NCI-H2029 (cell line): ENCODE measurements around the gene PDCD11.
"Not testable (repeated sequence)": the region's sequence is repeated elsewhere in the genome, so short reads cannot be mapped to it uniquely, and the experiment has no call there.

Experiments used
- DNase-seq: peaks from one replicate; lab custom pipeline; 2025; lab: John Stamatoyannopoulos, UW

Gene PDCD11, protein sequence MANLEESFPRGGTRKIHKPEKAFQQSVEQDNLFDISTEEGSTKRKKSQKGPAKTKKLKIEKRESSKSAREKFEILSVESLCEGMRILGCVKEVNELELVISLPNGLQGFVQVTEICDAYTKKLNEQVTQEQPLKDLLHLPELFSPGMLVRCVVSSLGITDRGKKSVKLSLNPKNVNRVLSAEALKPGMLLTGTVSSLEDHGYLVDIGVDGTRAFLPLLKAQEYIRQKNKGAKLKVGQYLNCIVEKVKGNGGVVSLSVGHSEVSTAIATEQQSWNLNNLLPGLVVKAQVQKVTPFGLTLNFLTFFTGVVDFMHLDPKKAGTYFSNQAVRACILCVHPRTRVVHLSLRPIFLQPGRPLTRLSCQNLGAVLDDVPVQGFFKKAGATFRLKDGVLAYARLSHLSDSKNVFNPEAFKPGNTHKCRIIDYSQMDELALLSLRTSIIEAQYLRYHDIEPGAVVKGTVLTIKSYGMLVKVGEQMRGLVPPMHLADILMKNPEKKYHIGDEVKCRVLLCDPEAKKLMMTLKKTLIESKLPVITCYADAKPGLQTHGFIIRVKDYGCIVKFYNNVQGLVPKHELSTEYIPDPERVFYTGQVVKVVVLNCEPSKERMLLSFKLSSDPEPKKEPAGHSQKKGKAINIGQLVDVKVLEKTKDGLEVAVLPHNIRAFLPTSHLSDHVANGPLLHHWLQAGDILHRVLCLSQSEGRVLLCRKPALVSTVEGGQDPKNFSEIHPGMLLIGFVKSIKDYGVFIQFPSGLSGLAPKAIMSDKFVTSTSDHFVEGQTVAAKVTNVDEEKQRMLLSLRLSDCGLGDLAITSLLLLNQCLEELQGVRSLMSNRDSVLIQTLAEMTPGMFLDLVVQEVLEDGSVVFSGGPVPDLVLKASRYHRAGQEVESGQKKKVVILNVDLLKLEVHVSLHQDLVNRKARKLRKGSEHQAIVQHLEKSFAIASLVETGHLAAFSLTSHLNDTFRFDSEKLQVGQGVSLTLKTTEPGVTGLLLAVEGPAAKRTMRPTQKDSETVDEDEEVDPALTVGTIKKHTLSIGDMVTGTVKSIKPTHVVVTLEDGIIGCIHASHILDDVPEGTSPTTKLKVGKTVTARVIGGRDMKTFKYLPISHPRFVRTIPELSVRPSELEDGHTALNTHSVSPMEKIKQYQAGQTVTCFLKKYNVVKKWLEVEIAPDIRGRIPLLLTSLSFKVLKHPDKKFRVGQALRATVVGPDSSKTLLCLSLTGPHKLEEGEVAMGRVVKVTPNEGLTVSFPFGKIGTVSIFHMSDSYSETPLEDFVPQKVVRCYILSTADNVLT (N-terminal part only)

DNA sequence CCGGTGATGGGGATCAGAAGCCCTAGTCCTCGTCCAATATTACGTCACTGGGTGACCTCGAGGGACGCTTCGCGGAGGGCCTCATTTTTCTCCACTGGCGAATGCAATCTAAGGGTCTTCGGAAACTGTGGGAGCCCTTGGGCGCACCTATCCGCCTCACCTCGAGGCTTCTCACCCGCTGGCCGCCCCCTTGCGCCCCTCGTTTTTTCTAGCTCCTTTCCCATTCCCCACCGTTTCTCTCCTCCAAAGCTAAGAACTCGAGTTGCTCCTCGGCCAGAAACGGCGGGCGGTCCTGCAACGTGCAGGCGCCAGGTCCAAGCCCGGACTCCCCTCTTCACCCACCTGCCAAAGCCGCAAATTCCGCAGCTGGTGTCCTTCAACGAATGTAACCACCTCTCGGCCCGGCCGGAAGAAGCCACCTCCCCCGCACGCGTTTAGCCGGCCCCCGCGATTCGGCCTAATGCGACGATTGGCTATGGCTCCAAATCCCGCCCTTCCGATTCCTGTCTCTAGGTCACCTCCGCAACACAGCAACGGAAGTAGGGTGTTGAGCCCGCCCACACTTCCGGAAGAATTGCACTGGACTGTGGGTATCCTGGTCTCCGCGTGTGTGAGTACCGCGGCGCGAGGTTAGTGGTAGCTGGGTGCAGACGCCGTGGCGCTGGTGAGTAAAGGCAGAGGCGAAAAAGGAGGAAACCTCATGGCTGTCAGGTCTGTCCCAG, at the start of gene PDCD11, which contains the start of gene ATP5MK:
TSS of gene PDCD11 (plus strand) at position 560 of the 722 bp plus-strand sequence. CDS start 1,801 bp downstream, outside the sequence.
TSS of gene ATP5MK (minus strand) at position 409 of the 722 bp plus-strand sequence. CDS start 4,018 bp downstream, outside the sequence.
- DNase-seq, result peak; percentile 92

DNA sequence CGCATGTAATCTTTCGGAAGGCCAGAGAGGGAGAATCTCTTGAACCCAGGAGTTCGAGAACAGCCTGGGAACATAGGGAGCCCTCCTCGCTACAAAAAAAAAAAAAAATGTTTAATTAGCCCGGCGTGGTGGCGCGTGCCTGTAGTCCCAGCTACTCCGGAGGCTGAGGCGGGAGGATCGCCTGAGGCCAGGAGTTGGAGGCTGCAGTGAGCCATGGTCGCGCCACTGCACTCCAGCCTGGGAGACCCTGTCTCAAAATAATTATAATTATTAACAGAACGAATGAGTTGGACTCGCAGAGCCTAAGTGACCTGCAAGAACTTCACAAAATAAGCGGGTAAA, 46.3 kb upstream of the PDCD11 start:
- no peak for DNase-seq

DNA sequence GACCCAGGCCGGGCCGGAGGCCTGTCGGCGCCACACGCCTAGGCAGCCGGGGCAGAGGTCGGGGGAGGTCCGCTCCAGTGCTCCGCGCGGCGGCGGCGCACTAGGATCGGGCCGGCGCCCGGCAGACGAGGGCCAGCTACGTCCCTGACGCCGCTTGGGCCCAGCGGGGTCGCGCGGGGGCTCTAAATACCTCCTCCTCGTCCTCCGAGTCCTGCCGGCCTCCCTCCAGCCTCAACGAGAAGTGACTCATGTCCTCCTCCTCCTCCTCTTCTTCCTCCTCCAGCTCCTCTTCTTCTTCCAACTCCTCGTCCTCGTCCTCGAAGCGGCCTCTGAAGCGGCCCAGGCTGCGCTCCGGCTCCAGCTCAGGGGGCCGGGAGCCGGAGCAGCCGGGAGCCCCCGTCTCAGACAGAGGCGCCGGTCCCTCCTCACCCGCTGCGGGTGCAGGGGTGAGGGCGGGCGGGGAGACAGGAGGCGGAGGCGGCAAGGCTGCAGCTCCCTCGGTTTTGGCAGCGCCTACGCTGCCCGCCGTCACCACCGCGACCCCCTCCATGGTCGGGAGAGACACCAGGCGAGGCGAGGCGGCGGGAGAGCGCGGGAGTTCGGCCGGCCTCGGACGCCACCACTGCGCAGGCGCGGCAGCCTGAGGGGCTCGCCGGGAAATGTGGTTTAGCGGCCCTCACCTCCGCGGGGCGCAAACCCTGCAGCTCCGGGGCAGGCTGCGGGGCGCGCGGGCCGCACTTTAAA, 45.7 kb upstream of the PDCD11 start, which contains the start of gene PCGF6:
TSS of gene PCGF6 (minus strand) at position 624 of the 744 bp plus-strand sequence. CDS start at position 550, 74 bp downstream.
- peak; percentile 17 for DNase-seq

DNA sequence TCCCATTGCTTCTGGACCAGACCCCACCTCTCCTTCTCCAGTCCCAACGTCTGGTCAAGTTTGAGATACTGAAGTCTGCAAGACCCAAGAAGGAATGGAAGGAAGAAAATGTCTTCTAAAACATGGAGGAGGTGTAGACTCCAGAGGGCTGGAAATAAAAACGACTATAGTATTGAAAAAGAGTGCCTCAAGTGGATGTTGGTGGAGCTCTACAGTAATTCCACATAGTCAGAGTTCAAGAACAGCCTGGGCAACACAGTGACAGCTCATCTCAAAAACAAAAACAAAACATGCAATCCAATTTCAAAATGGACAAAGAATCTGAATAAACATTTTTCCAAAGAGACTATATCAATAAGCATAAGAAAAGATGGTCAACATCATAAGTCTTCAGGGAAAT, 43.1 kb upstream of the PDCD11 start:
- DNase-seq, result no peak

DNA sequence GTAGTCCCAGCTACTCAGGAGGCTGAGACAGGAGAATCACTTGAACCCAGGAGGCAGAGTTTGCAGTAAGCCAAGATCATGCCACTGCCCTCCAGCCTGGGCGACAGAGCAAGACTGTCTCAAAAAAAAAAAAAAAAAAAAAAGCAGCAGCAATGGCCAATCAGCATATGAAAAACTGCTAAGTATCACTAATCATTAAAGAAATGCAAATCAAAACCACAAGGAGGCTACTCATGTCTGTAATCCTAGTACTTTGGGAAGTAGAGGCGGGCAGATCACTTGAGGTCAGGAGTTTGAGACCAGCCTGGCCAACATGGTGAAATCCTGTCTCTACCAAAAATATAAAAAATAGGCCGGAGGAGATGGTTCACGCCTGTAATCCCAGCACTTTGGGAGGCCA, 41.9 kb upstream of the PDCD11 start:
- DNase-seq, result not testable (repeated sequence)

DNA sequence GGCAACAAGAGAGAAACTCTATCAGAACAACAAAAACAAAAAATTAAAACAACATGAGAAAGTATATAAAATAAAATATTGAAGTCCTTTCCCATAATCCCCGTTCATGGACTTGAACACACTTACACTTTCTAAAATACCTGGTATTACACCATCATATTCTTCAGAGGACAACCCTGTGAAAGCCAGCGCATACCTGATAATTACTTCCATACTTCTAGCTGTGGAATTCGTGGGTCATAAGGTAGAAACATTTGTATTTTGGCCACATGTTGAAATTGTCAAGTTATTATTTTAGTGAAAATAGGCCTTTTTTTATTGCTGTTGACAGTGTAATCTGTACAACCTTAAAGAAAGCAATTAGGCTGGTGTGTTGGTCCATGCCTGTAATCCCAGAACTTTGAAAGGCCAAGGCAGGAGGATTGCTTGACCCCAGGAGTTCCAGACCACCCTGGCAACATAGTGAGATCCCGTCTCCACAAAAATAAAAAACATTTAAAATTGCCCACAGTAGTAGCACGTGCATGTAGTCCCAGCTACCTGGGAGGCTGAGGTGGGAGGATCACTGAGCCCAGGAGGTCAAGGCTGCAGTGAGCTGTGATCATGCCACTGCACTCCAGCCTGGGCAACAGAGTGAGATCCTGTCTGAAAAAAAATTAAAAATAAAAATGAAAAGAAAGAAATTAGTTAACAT, 40.4 kb upstream of the PDCD11 start:
- DNase-seq, result no peak

DNA sequence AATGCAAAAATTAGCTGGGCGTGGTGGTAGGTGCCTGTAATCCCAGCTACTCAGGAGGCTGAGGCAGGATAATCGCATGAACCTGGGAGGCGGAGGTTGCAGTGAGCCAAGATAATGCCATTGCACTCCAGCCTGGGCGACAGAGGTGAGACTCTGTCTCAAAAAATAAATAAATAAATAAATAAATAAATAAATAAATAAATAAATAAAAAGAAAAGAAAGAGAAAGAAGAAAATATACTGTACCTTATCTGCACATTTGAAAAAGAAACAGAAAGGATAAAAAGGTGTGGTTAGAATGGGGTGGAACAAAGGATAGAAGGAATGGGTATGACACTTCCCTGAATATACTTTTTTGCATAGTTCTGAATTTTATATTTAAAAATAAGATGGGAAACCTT, 36.9 kb upstream of the PDCD11 start:
- DNase-seq, result not testable (repeated sequence)

DNA sequence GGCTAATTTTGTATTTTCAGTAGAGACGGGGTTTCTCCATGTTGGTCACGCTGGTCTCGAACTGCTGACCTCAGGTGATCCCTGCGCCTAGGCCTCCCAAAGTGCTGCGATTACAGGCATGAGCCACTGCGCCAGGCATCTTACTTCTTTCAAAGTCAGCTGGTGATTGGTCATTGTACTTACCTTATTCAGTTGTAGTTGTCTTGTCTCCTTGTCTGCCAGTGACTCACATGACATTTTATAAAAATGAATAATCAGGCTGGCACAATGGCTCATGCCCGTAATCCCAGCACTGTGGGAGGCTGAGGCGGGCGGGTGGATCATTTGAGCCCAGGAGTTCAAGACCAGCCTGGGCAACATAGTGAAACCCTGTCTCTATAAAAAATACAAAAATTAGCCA, 35.6 kb upstream of the PDCD11 start:
- not testable (repeated sequence) for DNase-seq

DNA sequence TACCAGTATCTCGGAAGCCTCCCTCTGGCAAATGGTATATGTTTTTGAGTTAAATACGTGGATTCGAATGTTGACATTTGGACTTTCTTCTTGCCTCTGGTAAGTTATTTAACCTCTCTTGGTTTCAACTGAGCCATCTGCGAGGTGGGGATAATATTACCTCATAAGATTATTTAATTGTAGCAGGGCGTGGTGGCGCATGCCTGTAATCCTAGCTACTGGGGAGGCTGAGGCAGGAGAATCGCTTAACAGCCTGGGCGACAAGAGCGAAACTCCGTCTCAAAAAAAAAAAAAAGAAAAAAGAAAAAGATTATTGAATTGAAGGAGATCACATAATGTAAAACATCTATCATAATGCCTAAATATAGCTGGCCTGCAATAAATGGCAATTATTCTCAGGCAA, 29.0 kb upstream of the PDCD11 start:
- DNase-seq, result no peak

DNA sequence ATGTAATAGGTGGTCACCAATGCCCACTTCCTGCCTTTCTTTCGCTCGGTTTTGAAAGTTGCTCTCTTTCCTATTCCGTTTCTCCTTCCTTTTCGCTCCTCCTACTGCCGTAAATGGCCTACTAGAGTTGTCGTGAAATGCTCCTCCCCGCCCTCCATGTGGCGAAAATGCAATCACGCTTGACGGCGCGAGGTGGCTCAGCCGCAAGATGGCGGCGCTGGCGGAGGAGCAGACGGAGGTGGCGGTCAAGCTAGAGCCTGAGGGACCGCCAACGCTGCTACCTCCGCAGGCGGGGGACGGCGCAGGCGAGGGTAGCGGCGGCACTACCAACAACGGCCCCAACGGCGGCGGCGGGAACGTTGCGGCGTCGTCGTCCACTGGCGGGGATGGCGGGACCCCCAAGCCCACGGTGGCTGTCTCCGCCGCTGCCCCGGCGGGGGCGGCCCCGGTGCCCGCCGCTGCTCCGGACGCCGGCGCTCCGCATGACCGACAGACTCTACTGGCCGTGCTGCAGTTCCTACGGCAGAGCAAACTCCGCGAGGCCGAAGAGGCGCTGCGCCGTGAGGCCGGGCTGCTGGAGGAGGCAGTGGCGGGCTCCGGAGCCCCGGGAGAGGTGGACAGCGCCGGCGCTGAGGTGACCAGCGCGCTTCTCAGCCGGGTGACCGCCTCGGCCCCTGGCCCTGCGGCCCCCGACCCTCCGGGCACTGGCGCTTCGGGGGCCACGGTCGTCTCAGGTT, 28.5 kb upstream of the PDCD11 start, which contains the start of gene TAF5:
TSS of gene TAF5 (plus strand) at position 195 of the 737 bp plus-strand sequence. CDS start at position 209, 14 bp downstream.
- peak; percentile 80 for DNase-seq

DNA sequence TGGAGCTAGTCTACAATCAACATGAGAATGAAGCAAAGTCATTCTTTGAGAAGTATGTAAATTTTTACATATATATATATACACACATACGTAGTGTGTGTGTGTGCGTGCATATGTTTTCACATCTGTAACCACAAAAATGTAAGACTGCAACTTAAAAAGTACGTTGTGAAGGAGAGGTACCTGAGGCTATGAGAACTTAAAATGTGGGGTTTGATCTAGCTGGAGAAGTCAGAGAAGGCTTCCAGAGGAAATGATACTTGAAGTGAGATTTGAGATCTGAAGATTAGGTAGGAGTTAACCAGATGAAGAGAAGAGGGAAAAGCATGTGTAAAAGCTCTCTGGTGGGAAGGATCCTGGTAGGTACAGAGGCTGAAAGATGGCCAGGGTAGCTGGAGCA, 22.9 kb upstream of the PDCD11 start:
- DNase-seq, result no peak

DNA sequence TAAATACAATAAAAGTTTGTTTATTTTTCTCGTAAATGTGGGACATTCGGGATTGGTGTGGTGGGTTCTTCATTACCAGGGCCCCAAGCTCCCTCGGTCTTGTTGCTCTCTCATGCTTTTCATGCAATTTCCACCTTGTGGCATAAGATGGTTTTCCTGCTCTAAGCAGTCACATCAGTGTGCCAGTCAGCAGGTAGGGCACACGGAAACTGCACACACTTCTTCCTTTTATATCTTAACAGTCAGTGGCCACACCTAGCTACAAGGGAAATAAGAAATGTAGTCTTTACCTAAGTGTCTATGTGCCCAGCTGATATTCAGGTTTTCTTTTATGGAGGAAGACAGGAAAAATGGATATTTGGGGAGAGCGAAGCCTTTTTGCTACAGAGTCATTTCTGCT, 22.2 kb upstream of the PDCD11 start:
- DNase-seq, result no peak

DNA sequence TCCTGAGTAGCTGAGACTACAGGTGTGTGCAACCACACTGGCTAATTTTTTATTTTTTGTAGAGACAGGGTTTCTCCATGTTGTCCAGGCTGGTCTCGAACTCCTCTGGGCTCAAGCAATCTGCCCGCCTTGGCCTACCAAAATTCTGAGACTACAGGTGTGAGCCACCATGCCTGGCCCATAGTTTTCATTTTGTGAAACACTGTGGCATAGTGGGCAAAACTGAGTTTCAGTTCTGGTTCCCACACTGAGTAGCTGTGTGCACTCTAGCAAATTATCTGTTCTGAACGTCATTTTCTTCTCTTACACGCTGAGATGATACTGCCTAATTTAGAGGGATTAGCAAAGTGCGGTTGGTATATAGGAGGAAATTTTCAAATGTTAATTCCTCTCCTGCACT, 13.7 kb upstream of the PDCD11 start:
- DNase-seq, result no peak

DNA sequence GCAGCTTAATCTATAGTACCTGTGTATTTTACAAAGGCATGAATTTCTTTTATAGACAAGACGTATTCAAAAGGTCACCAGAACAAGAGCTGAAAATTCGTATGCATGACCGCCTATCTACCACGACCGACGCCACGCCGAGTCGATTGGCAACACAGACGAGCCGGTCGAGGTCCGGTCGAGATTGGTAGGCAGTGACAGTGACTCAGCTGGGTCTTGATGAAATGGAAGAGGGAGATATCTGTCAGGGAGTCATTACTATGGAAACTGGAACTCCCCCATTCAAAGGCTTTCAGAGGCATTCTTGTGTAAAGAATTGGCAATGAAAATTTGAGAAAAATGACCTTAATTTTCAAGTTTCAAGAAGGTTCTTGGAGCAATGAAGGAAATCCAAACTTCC, 2.2 kb upstream of the PDCD11 start:
- DNase-seq, result no peak

DNA sequence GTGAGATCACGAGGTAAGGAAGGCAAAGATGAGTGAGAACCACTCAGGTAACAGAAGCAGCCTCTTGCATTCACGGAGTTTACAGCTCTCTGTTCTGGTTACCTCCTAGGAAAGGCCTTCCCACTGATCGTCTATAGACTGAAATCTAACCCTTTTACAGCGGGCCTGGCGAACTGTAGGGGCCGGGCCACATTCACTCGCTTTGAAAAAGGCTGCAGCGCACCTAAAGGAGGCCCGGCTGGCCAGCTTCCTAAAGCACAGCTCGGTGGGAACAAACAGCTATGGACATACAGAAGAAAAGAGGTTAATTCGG, 716 bp upstream of the PDCD11 start:
- DNase-seq, result no peak

DNA sequence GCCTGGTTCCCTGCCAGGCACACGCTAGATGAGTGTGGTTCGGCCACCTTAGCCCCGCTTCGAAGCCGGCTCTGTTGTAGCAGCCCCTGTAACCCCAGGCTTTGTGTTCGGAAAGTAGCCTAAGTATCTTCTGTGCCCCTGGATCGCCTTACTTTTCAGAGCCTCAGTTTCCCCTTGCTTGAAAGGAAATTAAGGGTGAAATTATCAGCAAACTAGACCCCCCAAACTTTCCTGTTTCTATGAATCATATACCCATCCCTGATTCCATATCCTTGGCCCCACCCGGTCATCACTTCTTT, 312 bp downstream of the PDCD11 start:
- DNase-seq, result no peak

DNA sequence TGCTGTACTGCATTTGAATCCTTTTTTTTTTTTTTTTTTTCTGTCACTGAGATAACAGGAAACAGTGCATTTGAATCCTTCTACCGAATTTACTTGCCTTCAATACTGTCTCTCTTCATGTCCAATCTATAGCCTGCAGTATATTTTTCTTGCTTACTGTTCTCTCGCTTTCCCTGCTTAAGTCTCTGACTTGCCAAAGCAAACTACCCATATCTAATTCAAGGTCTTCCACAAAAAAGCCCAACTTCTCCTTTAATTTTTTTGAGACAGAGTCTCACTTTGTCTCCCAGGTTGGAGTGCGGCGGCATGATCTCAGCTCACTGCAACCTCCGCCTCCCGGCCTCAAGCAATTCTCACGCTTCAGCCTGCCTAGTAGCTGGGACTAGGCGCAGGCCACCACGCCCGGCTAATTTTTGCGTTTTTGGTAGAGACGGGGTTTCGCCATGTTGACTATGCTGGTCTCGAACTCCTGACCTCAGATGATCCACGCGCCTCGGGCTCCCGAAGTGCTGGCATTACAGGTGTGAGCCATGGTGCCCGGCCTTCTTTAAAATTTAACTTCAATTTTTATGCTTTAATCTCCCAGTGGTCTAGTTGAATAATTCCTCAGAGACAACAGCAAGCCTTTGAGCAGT, 882 bp downstream of the PDCD11 start:
- no peak for DNase-seq

DNA sequence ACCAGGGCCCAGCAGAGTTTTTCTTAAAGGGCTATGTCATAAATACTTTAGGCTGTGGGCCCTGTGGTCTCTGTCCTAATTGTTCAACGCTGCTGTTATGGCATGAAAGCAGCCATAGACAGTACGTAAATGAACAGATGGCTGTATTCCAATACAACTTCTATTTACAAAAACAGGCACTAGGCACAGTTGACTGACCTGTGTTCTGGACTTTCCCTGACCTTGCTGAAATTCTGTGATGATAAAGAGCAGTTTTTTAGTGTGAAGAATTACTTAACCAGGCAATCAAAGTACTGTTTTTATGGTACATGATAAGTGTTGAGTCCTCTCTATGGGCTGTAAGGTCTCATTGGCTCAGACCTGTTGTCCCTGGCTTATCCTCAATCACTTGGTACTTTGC, 17.1 kb downstream of the PDCD11 start:
- DNase-seq, result no peak

DNA sequence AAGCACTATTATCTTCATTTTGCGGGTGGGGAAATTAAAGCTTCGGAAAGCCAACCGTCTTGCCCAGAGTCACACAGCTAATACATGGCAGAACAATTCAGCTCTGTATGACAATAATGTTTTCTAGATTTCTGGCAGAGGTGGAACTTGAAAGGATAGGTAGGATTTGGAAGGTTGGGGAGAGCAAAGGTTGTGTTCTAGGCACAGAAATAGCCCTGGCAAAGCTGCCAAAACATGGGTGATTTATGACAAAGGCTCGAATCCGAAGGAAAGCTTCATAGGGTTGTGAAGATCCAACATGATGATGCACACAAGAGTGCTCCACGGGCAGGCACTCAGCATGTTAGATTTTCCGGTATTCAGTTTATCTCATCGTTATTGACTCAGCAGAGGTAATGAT, 19.2 kb downstream of the PDCD11 start:
- DNase-seq, result no peak
